Measurements from ENCODE around the gene TMEM225B.

DNA sequence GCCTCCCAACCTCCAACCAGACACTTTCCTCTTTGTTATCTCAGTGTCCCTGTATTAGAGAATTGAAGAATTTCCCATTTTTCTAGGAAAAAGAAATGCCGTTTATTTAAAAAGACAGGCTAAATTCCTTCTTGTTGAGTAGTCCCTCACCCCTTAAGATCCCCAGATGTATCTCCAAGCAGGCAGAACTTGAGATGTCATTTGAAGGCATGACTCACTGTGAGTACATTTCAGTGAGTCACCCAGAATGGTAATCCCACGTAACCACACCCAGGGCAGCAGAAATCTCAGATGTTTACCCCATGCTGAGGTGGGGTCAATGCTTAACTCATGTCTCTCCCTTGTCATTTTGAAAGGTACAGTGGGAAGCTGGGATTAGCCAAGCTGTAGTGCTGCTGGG is 35.2 kb upstream of the TMEM225B start:
- TF ChIP-seq CTCF (IDR thresholded peaks at IDR 0.05 in 2 of 3, conservative IDR thresholded peaks at IDR 0.05 in 1 of 3; ENCODE audit: borderline replicate concordance in 1 of 3, insufficient read depth in 1 of 3, low read depth in 2 of 3, low read length in 2 of 3) = no peak
- no peak for TF ChIP-seq POLR2A (IDR thresholded peaks at IDR 0.05; ENCODE audit: borderline replicate concordance, extremely low read depth, insufficient read depth, insufficient read length)
- TF ChIP-seq, protein P1, sequence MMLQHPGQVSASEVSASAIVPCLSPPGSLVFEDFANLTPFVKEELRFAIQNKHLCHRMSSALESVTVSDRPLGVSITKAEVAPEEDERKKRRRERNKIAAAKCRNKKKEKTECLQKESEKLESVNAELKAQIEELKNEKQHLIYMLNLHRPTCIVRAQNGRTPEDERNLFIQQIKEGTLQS (IDR thresholded peaks at IDR 0.05) = no peak; the same call in 1 of the 2 replicates
- TF ChIP-seq ZNF274 (IDR thresholded peaks at IDR 0.05; ENCODE audit: low read depth, low read length) = no peak
